Measurements from ENCODE around the gene DUOXA1.

Gene DUOXA1

GRCh38 chr15:45126535-45127158, 3.0 kb downstream of the DUOXA1 start:
- no peak for TF ChIP-seq REST (IDR thresholded peaks at IDR 0.05; ENCODE audit: insufficient read depth in 1 of 2, low read depth in 2 of 2, low read length in 2 of 2)
- TF ChIP-seq FOXP2 (optimal IDR thresholded peaks at IDR 0.05; ENCODE audit: borderline replicate concordance, extremely low read depth, extremely low read length, insufficient read depth) = no peak
- no peak for TF ChIP-seq POLR2AphosphoS5 (IDR thresholded peaks at IDR 0.05; ENCODE audit: low read depth, low read length)
- no peak for TF ChIP-seq TAF1 (IDR thresholded peaks at IDR 0.05; ENCODE audit: borderline replicate concordance, insufficient read depth, low read length)
- no peak for TF ChIP-seq SIN3A (IDR thresholded peaks at IDR 0.05; ENCODE audit: borderline replicate concordance, insufficient read depth, low read length)

- no peak for TF ChIP-seq POLR2AphosphoS5 (IDR thresholded peaks at IDR 0.05; ENCODE audit: low read depth, low read length)
- no peak for TF ChIP-seq SIN3A (IDR thresholded peaks at IDR 0.05; ENCODE audit: borderline replicate concordance, insufficient read depth, low read length)
- TF ChIP-seq REST (IDR thresholded peaks at IDR 0.05; ENCODE audit: insufficient read depth in 1 of 2, low read depth in 2 of 2, low read length in 2 of 2) = no peak
- TF ChIP-seq FOXP2 (optimal IDR thresholded peaks at IDR 0.05; ENCODE audit: borderline replicate concordance, extremely low read depth, extremely low read length, insufficient read depth) = no peak
- TF ChIP-seq TAF1 (IDR thresholded peaks at IDR 0.05; ENCODE audit: borderline replicate concordance, insufficient read depth, low read length) = no peak
Observed at GRCh38 chr15:45123397-45123796, 6.3 kb downstream of the DUOXA1 start.

- TF ChIP-seq REST (IDR thresholded peaks at IDR 0.05; ENCODE audit: insufficient read depth in 1 of 2, low read depth in 2 of 2, low read length in 2 of 2) = no peak
- no peak for TF ChIP-seq TAF1 (IDR thresholded peaks at IDR 0.05; ENCODE audit: borderline replicate concordance, insufficient read depth, low read length)
- no peak for TF ChIP-seq FOXP2 (optimal IDR thresholded peaks at IDR 0.05; ENCODE audit: borderline replicate concordance, extremely low read depth, extremely low read length, insufficient read depth)
- no peak for TF ChIP-seq POLR2AphosphoS5 (IDR thresholded peaks at IDR 0.05; ENCODE audit: low read depth, low read length)
- TF ChIP-seq SIN3A (IDR thresholded peaks at IDR 0.05; ENCODE audit: borderline replicate concordance, insufficient read depth, low read length) = no peak
Observed at GRCh38 chr15:45122719-45123118, 7.0 kb downstream of the DUOXA1 start.

- TF ChIP-seq POLR2AphosphoS5 (IDR thresholded peaks at IDR 0.05; ENCODE audit: low read depth, low read length) = no peak
Observed at GRCh38 chr15:45121706-45122417, 7.8 kb downstream of the DUOXA1 start.

- no peak for TF ChIP-seq TAF1 (IDR thresholded peaks at IDR 0.05; ENCODE audit: borderline replicate concordance, insufficient read depth, low read length)
- no peak for TF ChIP-seq SIN3A (IDR thresholded peaks at IDR 0.05; ENCODE audit: borderline replicate concordance, insufficient read depth, low read length)
- no peak for TF ChIP-seq POLR2AphosphoS5 (IDR thresholded peaks at IDR 0.05; ENCODE audit: low read depth, low read length)
- TF ChIP-seq FOXP2 (optimal IDR thresholded peaks at IDR 0.05; ENCODE audit: borderline replicate concordance, extremely low read depth, extremely low read length, insufficient read depth) = no peak
- TF ChIP-seq REST (IDR thresholded peaks at IDR 0.05; ENCODE audit: insufficient read depth in 1 of 2, low read depth in 2 of 2, low read length in 2 of 2) = no peak
Observed at GRCh38 chr15:45121020-45121419, 8.7 kb downstream of the DUOXA1 start.
